ENCODE data around the gene PFKFB3.

GRCh38 chr10:6176691-6177231 lies 26.0 kb upstream of the PFKFB3 start:
- TF ChIP-seq EZH2 (IDR thresholded peaks at IDR 0.05; ENCODE audit: insufficient read depth, poor library complexity, severe bottlenecking) (no peak), EZH2phosphoT487 (IDR thresholded peaks at IDR 0.05; ENCODE audit: insufficient read depth, low read depth) (no peak)
